ENCODE measurements around the gene FCAR.
"Not testable (repeated sequence)": the region's sequence is repeated elsewhere in the genome, so short reads cannot be mapped to it uniquely, and the experiment has no call there.

Gene FCAR

DNA sequence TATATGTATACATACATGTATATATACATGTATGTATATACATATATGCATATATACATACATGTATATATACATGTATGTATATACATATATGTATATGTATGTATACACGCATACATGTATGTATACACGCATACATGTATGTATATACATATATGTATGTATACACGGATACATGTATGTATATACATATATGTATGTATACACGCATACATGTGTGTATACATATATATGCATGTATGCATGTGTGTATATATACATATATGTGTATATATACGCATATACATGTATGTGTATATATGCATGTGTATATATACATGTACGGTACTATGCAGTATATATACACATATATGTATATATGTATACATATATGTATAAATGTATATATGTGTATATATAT is 29.3 kb downstream of the FCAR start:
- TF ChIP-seq, protein P1, sequence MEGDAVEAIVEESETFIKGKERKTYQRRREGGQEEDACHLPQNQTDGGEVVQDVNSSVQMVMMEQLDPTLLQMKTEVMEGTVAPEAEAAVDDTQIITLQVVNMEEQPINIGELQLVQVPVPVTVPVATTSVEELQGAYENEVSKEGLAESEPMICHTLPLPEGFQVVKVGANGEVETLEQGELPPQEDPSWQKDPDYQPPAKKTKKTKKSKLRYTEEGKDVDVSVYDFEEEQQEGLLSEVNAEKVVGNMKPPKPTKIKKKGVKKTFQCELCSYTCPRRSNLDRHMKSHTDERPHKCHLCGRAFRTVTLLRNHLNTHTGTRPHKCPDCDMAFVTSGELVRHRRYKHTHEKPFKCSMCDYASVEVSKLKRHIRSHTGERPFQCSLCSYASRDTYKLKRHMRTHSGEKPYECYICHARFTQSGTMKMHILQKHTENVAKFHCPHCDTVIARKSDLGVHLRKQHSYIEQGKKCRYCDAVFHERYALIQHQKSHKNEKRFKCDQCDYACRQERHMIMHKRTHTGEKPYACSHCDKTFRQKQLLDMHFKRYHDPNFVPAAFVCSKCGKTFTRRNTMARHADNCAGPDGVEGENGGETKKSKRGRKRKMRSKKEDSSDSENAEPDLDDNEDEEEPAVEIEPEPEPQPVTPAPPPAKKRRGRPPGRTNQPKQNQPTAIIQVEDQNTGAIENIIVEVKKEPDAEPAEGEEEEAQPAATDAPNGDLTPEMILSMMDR (IDR thresholded peaks at IDR 0.05; ENCODE audit: low read depth, low read length), result no peak
- in situ Hi-C loops (cut with HindIII; ENCODE audit: low sequenced_read_pairs), result no loop called here

DNA sequence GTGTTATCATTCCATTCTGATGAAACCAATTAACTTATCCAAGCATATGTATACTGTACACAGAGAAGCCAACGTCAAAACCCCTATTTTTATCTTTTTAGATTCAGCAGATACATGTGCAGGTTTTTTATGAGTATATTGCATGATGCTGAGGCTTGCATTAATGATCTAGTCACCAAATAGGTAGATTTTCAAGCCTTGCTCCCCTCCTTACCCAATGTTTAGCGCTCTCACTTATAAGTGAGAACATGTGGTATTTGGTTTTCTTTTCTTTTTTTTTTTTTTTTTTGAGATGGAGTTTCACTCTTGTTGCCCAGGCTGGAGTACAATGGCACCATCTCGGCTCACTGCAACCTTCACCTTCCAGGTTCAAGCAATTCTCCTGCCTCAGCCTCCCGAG is 30.2 kb downstream of the FCAR start:
- H3K4me3 ChIP-seq (ENCODE audit: low read depth, low read length); in situ Hi-C loops (cut with HindIII; ENCODE audit: low sequenced_read_pairs); DNase-seq (ENCODE audit: low read depth, low spot score): not testable (repeated sequence)

More for the DNA sequence above, 29.3 kb downstream of the FCAR start:
- H3K4me3 ChIP-seq (ENCODE audit: low read depth, low read length), result no peak overlapping the region
- DNase-seq (ENCODE audit: low read depth, low spot score), result no peak

DNA sequence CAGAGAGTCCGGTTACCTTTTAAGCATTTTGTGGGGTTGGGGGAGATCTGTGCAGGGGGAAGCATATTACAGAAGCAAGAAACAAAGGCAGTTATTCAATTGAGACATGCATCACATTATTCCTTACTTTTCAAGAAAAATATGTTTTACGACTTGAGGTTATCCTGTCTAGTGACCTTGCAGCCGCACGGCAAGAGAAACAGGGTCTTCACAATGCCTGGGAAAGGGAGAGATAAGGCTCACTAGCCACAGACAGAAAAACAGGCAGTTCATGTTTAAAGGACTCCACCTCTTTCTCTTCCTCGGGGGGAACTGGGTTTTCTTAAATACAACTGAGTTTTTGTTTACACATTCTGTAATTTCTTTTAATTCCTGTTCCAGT is 31.4 kb downstream of the FCAR start:
- in situ Hi-C loops (cut with HindIII; ENCODE audit: low sequenced_read_pairs), result no loop called here
- DNase-seq (ENCODE audit: low read depth, low spot score), result no peak
- TF ChIP-seq, protein P1 (IDR thresholded peaks at IDR 0.05; ENCODE audit: low read depth, low read length), result no peak
- no peak overlapping the region for H3K4me3 ChIP-seq (ENCODE audit: low read depth, low read length)

DNA sequence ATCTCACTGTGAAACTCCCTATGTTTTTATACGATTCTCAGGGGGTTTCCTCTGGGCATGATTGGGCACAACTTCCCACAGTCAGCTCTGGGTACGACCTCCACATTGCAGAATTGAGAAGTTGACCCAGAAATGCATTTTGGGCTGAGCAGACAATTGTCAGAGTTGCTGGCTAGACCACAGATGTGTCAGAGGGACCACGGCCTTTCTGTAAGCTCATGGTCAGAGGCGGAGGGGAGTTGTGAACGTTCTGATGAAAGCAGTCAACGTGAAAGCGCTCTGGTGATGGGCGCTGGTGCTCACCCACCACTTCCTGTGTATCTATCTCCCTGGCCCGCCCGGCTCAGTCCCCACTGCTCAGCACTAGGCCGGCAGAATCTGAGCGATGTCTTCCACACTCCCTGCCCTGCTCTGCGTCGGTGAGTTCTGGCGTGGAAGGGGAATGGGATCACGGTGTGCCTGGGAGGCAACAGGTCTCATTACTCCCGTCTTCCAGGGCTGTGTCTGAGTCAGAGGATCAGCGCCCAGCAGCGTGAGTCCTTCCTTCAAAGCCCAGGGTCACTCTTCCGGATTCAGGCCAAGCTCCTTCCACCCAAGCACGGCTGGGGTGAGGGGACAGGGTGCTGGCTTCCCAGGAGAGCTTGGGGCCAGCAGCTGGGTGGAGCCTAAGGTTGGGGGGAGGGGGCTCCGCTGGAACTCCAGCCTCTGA is 31.9 kb downstream of the FCAR start, which contains the start of gene NCR1:
Gene NCR1, plus strand, starts transcription at position 346 of the 709 bp plus-strand sequence. Its CDS starts 40 bp downstream, at position 386.
- TF ChIP-seq, protein P1 (IDR thresholded peaks at IDR 0.05; ENCODE audit: low read depth, low read length), result no peak
- no peak for DNase-seq (ENCODE audit: low read depth, low spot score)
- no peak within 1 kb of the TSS for H3K4me3 ChIP-seq (ENCODE audit: low read depth, low read length)
- in situ Hi-C loops (cut with HindIII; ENCODE audit: low sequenced_read_pairs), result no loop called here

DNA sequence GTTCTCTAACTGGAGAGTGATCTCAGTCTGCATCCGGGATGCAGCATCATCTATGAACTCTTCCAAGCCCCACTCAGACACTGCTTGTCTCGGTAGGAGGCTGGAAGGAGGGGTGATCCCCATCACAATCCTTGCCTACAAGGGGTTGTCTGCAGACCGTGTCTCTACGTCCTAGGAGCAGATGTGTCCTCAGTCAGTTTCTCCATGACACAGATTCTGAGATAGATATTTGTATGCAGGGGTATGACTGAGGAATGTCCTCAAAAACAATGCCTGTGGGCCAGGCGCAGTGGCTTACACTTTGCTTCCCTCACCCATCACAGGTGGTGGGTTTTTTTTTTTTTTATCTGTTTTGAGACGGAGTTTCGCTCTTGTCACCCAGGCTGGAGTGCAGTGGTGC is 32.8 kb downstream of the FCAR start:
- in situ Hi-C loops (cut with HindIII; ENCODE audit: low sequenced_read_pairs), result no loop called here
- TF ChIP-seq, protein P1 (IDR thresholded peaks at IDR 0.05; ENCODE audit: low read depth, low read length), result no peak
- no peak for DNase-seq (ENCODE audit: low read depth, low spot score)
- no peak overlapping the region for H3K4me3 ChIP-seq (ENCODE audit: low read depth, low read length)

DNA sequence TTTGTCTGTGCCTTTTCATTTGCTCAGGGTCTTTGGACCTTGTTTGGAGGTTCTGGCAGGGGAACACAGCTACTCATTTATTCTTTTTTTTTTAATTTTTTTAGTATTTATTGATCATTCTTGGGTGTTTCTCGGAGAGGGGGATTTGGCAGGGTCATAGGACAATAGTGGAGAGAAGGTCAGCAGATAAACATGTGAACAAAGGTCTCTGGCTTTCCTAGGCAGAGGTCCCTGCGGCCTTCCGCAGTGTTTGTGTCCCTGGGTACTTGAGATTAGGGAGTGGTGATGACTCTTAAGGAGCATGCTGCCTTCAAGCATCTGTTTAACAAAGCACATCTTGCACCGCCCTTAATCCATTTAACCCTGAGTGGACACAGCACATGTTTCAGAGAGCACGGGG is 33.9 kb downstream of the FCAR start:
- H3K4me3 ChIP-seq (ENCODE audit: low read depth, low read length); in situ Hi-C loops (cut with HindIII; ENCODE audit: low sequenced_read_pairs); DNase-seq (ENCODE audit: low read depth, low spot score): not testable (repeated sequence)

DNA sequence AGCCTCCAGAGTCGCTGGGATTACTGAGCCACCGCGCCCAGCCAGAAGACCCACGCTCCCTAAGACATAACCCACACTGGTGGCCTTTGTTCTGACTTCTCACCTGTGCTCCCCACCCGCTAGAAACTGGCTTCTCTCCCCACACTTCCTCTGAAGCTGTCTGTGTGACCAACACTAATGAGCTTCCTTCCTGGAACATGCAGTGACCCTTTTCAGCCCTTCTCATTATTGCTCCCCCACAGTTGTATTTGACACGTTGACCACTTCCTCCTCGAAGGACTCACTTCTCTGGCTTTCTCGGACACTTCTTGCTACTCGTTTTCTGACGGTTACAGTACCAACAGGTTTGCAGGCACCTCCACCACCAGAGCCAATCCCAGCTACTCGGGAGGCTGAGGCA is 42.8 kb downstream of the FCAR start:
- in situ Hi-C loops (cut with HindIII; ENCODE audit: low sequenced_read_pairs), result no loop called here
- TF ChIP-seq, protein P1 (IDR thresholded peaks at IDR 0.05; ENCODE audit: low read depth, low read length), result no peak
- DNase-seq (ENCODE audit: low read depth, low spot score), result no peak
- no peak overlapping the region for H3K4me3 ChIP-seq (ENCODE audit: low read depth, low read length)

DNA sequence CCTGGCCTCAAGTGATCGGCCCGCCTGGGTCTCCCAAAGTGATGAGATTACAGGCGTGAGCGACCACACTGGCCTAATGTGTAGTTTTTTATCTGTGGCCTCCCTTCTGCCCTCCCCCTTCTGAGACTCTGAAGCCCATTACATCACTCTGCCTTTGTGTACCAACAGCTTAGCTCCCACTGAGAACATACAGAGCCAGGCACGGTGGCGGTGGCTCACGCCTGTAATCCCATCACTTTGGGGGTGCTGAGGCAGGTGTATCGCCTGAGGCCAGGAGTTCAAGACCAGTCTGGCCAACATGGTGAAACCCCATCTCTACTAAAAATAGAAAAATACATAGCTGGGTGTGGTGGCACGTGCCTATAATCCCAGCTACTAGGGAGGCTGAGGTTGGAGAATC is 44.5 kb downstream of the FCAR start:
- in situ Hi-C loops (cut with HindIII; ENCODE audit: low sequenced_read_pairs), result no loop called here
- H3K4me3 ChIP-seq (ENCODE audit: low read depth, low read length), result no peak overlapping the region
- no peak for DNase-seq (ENCODE audit: low read depth, low spot score)
- TF ChIP-seq, protein P1 (IDR thresholded peaks at IDR 0.05; ENCODE audit: low read depth, low read length), result no peak

DNA sequence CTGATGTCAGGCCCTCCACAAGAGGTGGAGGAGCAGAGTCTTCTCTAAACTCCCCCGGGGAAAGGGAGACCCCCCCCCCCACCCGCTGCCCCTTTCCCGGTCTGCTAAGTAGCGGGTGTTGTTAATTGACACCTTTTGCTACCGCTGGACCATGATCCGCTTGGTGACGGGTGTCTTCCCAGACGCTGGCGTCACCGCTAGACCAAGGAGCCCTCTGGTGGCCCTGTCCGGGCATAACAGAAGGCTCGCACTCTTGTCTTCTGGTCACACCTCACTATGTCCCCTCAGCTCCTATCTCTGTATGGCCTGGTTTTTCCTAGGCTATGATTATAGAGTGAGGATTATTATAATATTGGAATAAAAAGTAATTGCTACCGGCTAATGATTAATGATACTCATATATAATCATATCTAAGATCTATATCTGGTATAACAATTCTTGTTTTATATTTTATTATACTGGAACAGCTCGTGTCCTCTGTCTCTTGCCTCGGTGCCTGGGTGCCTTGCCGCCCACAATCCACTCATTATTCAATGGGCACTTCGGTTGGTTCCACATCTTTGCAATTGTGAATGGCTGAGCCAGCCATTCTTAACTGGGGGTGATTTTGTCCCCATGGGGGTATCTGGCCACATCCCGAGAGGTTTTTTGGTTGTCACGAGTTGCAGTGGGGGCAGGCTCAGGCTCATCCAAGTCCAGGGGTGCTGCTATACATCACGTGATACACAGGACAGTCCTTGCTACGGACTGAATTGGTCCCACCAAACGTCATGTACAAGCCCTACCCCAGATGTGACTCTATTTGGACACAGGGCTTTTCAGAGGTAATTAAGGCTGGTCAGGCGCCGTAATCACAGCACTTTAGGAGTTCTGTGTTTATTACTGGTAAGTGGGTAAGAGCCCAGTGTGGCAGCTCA is 45.9 kb downstream of the FCAR start:
- H3K4me3 ChIP-seq (ENCODE audit: low read depth, low read length); DNase-seq (ENCODE audit: low read depth, low spot score); in situ Hi-C loops (cut with HindIII; ENCODE audit: low sequenced_read_pairs): not testable (repeated sequence)
